ENCODE results near the gene CNTFR.
A peak's percentile ranks its signal among the peaks of the same experiment; 100 is the strongest.
"Not testable (repeated sequence)": the region's sequence is repeated elsewhere in the genome, so short reads cannot be mapped to it uniquely, and the experiment has no call there.

CNTFR gene, protein sequence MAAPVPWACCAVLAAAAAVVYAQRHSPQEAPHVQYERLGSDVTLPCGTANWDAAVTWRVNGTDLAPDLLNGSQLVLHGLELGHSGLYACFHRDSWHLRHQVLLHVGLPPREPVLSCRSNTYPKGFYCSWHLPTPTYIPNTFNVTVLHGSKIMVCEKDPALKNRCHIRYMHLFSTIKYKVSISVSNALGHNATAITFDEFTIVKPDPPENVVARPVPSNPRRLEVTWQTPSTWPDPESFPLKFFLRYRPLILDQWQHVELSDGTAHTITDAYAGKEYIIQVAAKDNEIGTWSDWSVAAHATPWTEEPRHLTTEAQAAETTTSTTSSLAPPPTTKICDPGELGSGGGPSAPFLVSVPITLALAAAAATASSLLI

DNA sequence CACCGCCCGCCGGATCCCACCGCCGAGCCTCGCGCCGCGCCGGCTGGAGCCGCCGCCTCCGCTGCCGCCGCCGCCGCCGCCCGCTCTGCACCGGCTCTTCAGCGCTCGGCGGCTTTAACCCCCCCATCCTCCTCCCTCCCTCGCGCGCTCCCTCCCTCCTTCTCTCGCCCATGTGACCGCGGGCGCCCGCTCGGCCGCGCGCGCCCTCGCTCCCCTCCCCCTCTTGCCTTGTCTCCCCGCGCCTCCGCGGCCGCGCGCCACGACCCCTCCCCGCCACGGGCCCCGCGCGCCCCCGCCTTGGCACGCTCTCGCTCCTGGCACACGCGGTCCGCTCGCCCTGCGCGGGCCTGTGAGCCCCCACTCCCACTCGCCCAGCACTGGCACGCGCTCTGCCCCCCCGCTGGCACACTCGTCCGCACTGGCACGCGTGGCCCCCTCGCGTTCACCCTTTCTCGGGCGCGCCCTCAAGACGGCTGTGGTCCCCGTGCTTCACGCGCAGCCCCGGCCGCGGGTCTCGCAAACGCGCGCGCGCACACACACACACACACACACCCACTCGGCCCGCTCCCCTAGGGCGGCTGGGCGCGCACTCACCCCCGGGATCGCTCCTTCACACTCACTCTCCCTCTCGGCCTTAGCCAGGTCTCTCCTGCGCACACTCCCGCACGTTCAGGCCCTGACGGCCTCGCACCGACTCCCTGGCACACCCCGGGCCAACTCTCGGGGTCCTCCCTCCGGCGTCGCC lies at the start of gene CNTFR:
Gene CNTFR (minus strand): TSS at position 89 of the 745 bp plus-strand sequence. CDS start 20,743 bp downstream, outside the sequence.
- no peak for DNase-seq (ENCODE audit: low read depth, low spot score)
- TF ChIP-seq, protein P1, sequence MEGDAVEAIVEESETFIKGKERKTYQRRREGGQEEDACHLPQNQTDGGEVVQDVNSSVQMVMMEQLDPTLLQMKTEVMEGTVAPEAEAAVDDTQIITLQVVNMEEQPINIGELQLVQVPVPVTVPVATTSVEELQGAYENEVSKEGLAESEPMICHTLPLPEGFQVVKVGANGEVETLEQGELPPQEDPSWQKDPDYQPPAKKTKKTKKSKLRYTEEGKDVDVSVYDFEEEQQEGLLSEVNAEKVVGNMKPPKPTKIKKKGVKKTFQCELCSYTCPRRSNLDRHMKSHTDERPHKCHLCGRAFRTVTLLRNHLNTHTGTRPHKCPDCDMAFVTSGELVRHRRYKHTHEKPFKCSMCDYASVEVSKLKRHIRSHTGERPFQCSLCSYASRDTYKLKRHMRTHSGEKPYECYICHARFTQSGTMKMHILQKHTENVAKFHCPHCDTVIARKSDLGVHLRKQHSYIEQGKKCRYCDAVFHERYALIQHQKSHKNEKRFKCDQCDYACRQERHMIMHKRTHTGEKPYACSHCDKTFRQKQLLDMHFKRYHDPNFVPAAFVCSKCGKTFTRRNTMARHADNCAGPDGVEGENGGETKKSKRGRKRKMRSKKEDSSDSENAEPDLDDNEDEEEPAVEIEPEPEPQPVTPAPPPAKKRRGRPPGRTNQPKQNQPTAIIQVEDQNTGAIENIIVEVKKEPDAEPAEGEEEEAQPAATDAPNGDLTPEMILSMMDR (IDR thresholded peaks at IDR 0.05; ENCODE audit: insufficient read depth, low read length, missing control alignments) = no peak
- peak within 1 kb of the TSS; percentile 6 for H3K4me3 ChIP-seq (ENCODE audit: low read depth, low read length)
- POLR2A ChIA-PET = no interaction called here
- CTCF ChIA-PET = interaction anchor here (0.5 to 3.2 kb wide), 3 partner anchors 22 to 88 kb away, joined by 3 to 15 read pairs (median 3); no protein-coding TSS in a partner anchor

DNA sequence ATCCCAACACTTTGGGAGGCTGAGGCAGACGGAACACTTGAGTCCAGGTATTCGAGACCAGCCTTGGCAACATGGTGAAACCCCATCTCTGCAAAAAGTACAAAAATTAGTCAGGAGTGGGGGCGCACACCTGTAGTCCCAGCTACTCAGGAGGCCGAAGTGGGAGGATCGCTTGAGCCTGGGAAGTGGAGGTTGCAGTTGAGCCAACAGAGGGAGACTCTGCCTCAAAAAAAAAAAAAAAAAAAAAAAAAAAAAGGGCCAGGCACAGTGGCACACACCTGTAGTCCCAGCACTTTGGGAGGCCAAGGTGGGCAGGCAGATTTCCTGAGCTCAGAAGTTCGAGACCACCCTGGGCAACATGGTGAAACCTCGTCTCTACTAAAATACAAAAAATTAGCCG lies 49.8 kb upstream of the CNTFR start:
- POLR2A ChIA-PET = interaction anchor here (0.7 kb wide), 1 partner anchor 12 kb away, joined by 4 read pairs; no protein-coding TSS in a partner anchor
- CTCF ChIA-PET = interaction anchor here (1.3 to 10.9 kb wide), 4 partner anchors 7 to 82 kb away, joined by 3 to 180 read pairs (median 74); partner anchors contain the start of genes DCTN3 and GALT
- DNase-seq (ENCODE audit: low read depth, low spot score); H3K4me3 ChIP-seq (ENCODE audit: low read depth, low read length): not testable (repeated sequence)

DNA sequence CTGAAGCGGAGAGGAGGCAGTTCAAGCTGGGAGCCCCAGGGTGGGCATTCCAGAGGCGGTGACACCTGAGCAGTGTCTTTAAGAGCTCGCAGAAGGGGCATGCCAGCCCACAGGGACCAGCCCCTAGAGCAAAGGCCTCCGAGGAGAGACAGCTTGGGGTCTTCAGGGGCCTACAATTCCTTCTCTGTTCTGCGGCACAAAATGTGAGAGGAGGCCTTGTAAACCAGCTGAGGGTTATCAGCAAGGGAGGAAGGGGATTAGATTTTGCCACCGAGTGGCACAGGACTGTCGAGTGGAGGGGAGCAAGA lies 48.6 kb upstream of the CNTFR start:
- ChIA-PET CTCF (interaction anchor here (0.9 to 10.9 kb wide), 12 partner anchors 8 to 62 kb away, joined by 3 to 274 read pairs (median 10); partner anchors contain the start of genes ARID3C, DCTN3, GALT and IL11RA), POLR2A (interaction anchor here (1.1 to 2.0 kb wide), 4 partner anchors 8 to 187 kb away, joined by 3 to 31 read pairs (median 6); partner anchors contain the start of genes GALT and IL11RA)
- TF ChIP-seq, protein P1 (IDR thresholded peaks at IDR 0.05; ENCODE audit: insufficient read depth, low read length, missing control alignments) = no peak

DNA sequence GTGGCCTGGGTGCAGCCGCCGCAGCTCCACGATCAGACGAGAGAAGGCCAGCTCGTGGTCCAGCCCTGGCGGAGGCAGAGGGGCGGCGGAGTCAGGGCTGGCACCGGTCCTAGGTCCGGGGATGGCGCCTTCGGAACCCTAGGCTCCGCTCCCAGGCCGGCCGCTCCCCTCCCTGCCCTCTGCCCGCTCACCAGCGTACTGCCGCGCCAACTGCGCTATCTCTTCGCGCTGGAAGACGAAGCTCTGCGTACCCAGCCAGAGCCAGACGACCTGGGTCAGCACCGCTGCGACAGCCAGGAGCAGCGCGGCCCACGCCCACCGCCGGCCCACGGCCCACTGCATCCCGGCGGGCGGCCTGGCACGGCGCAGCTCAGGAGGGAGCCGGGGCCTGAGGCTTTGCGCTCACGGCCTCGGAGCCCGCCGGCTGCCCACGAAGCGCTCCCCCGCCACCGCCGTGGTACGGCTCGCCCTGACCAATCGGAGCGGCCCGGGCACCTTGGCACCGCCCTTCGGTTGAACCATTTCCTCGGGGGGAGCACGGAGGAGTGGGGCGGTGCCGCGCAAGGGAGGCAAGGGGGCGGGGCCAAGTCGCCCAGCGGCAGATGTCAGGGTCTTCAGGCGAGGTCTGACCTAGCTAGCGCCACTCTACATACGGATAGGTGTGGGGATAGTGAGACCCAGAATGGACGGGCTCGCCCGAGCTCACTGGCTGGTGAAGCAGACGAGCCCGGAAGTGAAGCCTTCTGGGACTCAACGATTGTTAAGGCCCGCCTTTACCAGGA lies 48.0 kb upstream of the CNTFR start, which contains the start of gene SIGMAR1:
Gene SIGMAR1 (minus strand): TSS at position 432 of the 782 bp plus-strand sequence. CDS start 90 bp downstream, at position 342.
- TF ChIP-seq, protein P1 (IDR thresholded peaks at IDR 0.05; ENCODE audit: insufficient read depth, low read length, missing control alignments) = no peak
- H3K4me3 ChIP-seq (ENCODE audit: low read depth, low read length) = peak within 1 kb of the TSS; percentile 80
- CTCF ChIA-PET = interaction anchor here (0.9 to 10.9 kb wide), 14 partner anchors 8 to 823 kb away, joined by 3 to 274 read pairs (median 6); partner anchors contain the start of genes ARID3C, DCTN3, GALT and IL11RA
- DNase-seq (ENCODE audit: low read depth, low spot score) = no peak
- POLR2A ChIA-PET = interaction anchor here (0.9 to 2.0 kb wide), 5 partner anchors 9 to 186 kb away, joined by 3 to 31 read pairs (median 5); partner anchors contain the start of genes DNAI1, FAM219A, GALT and IL11RA

More for the DNA sequence above, 48.6 kb upstream of the CNTFR start:
- DNase-seq (ENCODE audit: low read depth, low spot score) = no peak
- H3K4me3 ChIP-seq (ENCODE audit: low read depth, low read length) = peak overlapping the region; percentile 80

DNA sequence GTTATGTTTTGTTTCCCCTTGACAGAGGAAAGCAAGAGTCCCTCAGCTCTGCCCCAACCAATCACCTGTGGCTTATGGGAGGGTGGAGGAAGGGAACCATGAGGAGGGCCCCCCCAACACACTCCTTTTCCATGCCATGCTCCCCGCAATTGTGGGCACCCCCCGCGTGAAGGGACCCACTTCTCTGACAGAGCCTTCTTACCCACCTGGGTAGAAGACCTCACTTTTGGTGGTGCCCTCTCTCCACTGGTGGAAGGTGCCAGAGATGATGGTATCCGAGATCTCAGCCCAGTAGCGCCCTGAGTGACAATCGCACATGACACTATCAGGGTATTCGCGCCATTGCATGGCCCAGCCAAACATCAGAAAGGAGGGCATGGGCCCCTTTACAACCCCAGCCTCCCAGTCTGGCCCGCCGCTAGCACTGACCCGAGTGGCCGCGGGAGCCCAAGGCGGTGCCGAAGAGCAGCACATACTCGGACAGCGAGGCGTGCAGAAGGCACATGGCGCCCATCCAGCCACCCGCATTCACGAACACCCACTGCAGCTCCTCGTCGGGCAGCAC lies 47.3 kb upstream of the CNTFR start:
- no peak for DNase-seq (ENCODE audit: low read depth, low spot score)
- POLR2A ChIA-PET = interaction anchor here (0.9 to 2.0 kb wide), 4 partner anchors 10 to 178 kb away, joined by 3 to 31 read pairs (median 6); partner anchors contain the start of genes DNAI1, FAM219A, GALT and IL11RA
- CTCF ChIA-PET = interaction anchor here (0.9 to 10.9 kb wide), 12 partner anchors 8 to 823 kb away, joined by 3 to 274 read pairs (median 6); partner anchors contain the start of genes ARID3C, DCTN3, GALT and IL11RA
- TF ChIP-seq, protein P1 (IDR thresholded peaks at IDR 0.05; ENCODE audit: insufficient read depth, low read length, missing control alignments) = no peak
- H3K4me3 ChIP-seq (ENCODE audit: low read depth, low read length) = peak overlapping the region; percentile 80
